ENCODE results near the gene RBCK1.
"Not testable (repeated sequence)": the region's sequence is repeated elsewhere in the genome, so short reads cannot be mapped to it uniquely, and the experiment has no call there.

The RBCK1 gene

GRCh38 chr20:407953-408842, at the start of gene RBCK1:
RBCK1 (plus strand) TSS chr20:408299; CDS start chr20:408758, 459 bp downstream.
- DNase-seq (ENCODE audit: low spot score), result peak; percentile 63

GRCh38 chr20:358891-359555, 49.1 kb upstream of the RBCK1 start:
- no peak for DNase-seq (ENCODE audit: low spot score)

GRCh38 chr20:361561-361960, 46.5 kb upstream of the RBCK1 start:
- no peak for DNase-seq (ENCODE audit: low spot score)

- DNase-seq (ENCODE audit: low spot score), result peak; percentile 70
Measured at GRCh38 chr20:362271-363254, 45.5 kb upstream of the RBCK1 start.

GRCh38 chr20:363319-364078, 44.6 kb upstream of the RBCK1 start:
- no peak for DNase-seq (ENCODE audit: low spot score)

- DNase-seq (ENCODE audit: low spot score), result no peak
Measured at GRCh38 chr20:364905-365794, 42.9 kb upstream of the RBCK1 start.

GRCh38 chr20:366041-366718, 41.9 kb upstream of the RBCK1 start:
- no peak for DNase-seq (ENCODE audit: low spot score)

- DNase-seq (ENCODE audit: low spot score), result no peak
Measured at GRCh38 chr20:366719-367485, 41.2 kb upstream of the RBCK1 start.

- DNase-seq (ENCODE audit: low spot score), result no peak
Measured at GRCh38 chr20:367486-367887, 40.6 kb upstream of the RBCK1 start.

GRCh38 chr20:368915-369314, 39.2 kb upstream of the RBCK1 start:
- no peak for DNase-seq (ENCODE audit: low spot score)

GRCh38 chr20:370151-370600, 37.9 kb upstream of the RBCK1 start:
- no peak for DNase-seq (ENCODE audit: low spot score)

- DNase-seq (ENCODE audit: low spot score), result no peak
Measured at GRCh38 chr20:370977-371754, 36.9 kb upstream of the RBCK1 start.

- DNase-seq (ENCODE audit: low spot score), result peak; percentile 93
Measured at GRCh38 chr20:371755-372542, 36.1 kb upstream of the RBCK1 start.

- DNase-seq (ENCODE audit: low spot score), result not testable (repeated sequence)
Measured at GRCh38 chr20:372543-373082, 35.5 kb upstream of the RBCK1 start.

- DNase-seq (ENCODE audit: low spot score), result peak; percentile 98
Measured at GRCh38 chr20:373171-373890, 34.8 kb upstream of the RBCK1 start.

- DNase-seq (ENCODE audit: low spot score), result no peak
Measured at GRCh38 chr20:375265-375889, 32.7 kb upstream of the RBCK1 start.

Data from kidney capillary endothelial cell (primary cell).